Measurements from ENCODE around the gene TBC1D22A. TPM values are rescaled to one million over a fixed set of nuclear protein-coding genes. Genes with fewer than 3 reads are reported as not detected.

The TBC1D22A gene
- total RNA-seq, 1 experiment from 2014 or later = 20.9 TPM

DNA sequence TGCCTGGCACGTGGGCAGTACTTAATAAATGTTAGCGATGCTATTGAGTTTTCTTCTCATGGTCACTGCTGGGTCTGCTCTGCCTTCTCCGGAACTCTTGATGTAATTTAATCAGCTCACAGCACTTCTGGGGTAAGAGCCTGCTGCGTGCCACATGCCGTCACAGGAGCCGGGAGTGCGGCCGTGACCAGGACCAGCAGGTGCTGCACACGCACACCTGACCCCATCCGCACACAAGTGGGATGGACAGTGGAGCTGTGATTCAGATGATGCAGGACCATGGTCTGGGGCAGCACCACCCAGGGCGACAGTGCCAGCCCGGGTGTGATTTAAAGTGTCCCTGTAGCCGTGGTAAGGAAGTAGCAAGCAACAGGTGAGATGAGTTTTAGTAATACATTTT lies 61.2 kb downstream of the TBC1D22A start:
- no peak for TF ChIP-seq ZFX (IDR thresholded peaks at IDR 0.05)
- Histone ChIP-seq H3K36me3 (ENCODE audit: control insufficient read depth in 1 of 2, insufficient read depth in 2 of 2, low read length in 2 of 2) (no peaks in the 10 kb centered on the region), H4K20me1 (ENCODE audit: insufficient read depth) (no peaks in the 10 kb centered on the region), H3K27me3 (ENCODE audit: insufficient read depth, low read length) (no peaks in the 10 kb centered on the region), H3K27ac (ENCODE audit: low read depth, low read length) (no peak overlapping the region), H3K4me3 (replicated peaks in 1 of 2; ENCODE audit: low read depth in 1 of 2, low read length in 2 of 2) (no peak overlapping the region), H3K9me2 (ENCODE audit: insufficient read depth) (no peaks in the 10 kb centered on the region), H3K4me2 (ENCODE audit: low read length) (no peak overlapping the region), H3K79me2 (ENCODE audit: insufficient read depth, low read length) (peaks cover 11% of the 10 kb centered on the region), H2AFZ (ENCODE audit: low read depth, low read length, poor library complexity, severe bottlenecking) (no peak overlapping the region), H3K9ac (ENCODE audit: low read length) (no peak overlapping the region), H3K4me1 (ENCODE audit: control insufficient read depth in 1 of 2, insufficient read depth in 2 of 2, low read length in 2 of 2) (peaks cover 0 to 3% of the 10 kb centered on the region in 2 experiments; a peak in 1 of 4 replicates), H3K9me3 (ENCODE audit: control insufficient read depth in 1 of 2, insufficient read depth in 1 of 2, low read depth in 1 of 2, low read length in 2 of 2) (no peaks in the 10 kb centered on the region)
- POLR2A ChIA-PET = no interaction called here
- BruUV-seq (replicated peaks) = no TSS peak
- CTCF ChIA-PET = no interaction called here
- intact Hi-C loops (cut with micrococcal nuclease) = no loop called here
- no peak for ATAC-seq
- DNase-seq (ENCODE audit: low read depth, low spot score) = no peak
- RAD21 ChIA-PET (ENCODE audit: low non-redundant PET in 1 of 2, low total read pairs in 2 of 2, uncharacterized antibody in 2 of 2, unreplicated experiment in 2 of 2) = no interaction called here

DNA sequence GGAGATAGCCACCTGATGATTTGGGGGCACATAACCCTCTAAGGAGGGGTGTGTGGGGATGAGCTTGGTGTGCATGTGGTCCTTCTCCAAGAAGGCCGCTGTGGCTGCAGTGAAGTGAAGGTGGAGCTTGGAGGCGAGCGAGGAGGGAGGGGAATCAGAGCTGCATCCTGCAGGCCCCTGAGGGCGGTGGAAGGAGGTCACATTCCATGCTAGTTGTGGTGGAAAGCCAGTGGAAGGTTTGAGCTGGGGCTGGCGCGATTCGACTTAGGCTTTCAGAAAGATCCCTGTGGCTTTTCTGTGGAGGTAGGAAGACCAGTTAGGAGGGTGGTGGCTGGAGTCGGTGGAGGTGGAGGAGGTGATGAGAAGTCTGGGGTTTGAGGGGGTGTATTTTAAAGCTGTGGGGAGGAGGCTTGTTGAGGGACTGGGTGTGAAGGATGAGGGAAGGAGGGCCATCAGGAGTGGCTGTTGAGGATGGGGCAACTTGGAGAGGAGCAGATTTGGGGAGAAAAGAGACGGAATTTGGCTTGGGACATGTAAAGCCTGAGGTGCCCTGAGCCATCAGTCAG lies 62.0 kb downstream of the TBC1D22A start:
- H3K4me2 ChIP-seq (ENCODE audit: low read length) = no peak overlapping the region
- H3K27me3 ChIP-seq (ENCODE audit: insufficient read depth, low read length) = no peaks in the 10 kb centered on the region
- no TSS peak for BruUV-seq (replicated peaks)
- POLR2A ChIA-PET = no interaction called here
- peaks cover 13% of the 10 kb centered on the region for H3K79me2 ChIP-seq (ENCODE audit: insufficient read depth, low read length)
- TF ChIP-seq POLR2AphosphoS5 (IDR thresholded peaks at IDR 0.05; ENCODE audit: low read depth, low read length) = no peak
- TF ChIP-seq, protein P1, sequence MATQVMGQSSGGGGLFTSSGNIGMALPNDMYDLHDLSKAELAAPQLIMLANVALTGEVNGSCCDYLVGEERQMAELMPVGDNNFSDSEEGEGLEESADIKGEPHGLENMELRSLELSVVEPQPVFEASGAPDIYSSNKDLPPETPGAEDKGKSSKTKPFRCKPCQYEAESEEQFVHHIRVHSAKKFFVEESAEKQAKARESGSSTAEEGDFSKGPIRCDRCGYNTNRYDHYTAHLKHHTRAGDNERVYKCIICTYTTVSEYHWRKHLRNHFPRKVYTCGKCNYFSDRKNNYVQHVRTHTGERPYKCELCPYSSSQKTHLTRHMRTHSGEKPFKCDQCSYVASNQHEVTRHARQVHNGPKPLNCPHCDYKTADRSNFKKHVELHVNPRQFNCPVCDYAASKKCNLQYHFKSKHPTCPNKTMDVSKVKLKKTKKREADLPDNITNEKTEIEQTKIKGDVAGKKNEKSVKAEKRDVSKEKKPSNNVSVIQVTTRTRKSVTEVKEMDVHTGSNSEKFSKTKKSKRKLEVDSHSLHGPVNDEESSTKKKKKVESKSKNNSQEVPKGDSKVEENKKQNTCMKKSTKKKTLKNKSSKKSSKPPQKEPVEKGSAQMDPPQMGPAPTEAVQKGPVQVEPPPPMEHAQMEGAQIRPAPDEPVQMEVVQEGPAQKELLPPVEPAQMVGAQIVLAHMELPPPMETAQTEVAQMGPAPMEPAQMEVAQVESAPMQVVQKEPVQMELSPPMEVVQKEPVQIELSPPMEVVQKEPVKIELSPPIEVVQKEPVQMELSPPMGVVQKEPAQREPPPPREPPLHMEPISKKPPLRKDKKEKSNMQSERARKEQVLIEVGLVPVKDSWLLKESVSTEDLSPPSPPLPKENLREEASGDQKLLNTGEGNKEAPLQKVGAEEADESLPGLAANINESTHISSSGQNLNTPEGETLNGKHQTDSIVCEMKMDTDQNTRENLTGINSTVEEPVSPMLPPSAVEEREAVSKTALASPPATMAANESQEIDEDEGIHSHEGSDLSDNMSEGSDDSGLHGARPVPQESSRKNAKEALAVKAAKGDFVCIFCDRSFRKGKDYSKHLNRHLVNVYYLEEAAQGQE (IDR thresholded peaks at IDR 0.05; ENCODE audit: low read depth) = no peak
- TF ChIP-seq, protein P2, sequence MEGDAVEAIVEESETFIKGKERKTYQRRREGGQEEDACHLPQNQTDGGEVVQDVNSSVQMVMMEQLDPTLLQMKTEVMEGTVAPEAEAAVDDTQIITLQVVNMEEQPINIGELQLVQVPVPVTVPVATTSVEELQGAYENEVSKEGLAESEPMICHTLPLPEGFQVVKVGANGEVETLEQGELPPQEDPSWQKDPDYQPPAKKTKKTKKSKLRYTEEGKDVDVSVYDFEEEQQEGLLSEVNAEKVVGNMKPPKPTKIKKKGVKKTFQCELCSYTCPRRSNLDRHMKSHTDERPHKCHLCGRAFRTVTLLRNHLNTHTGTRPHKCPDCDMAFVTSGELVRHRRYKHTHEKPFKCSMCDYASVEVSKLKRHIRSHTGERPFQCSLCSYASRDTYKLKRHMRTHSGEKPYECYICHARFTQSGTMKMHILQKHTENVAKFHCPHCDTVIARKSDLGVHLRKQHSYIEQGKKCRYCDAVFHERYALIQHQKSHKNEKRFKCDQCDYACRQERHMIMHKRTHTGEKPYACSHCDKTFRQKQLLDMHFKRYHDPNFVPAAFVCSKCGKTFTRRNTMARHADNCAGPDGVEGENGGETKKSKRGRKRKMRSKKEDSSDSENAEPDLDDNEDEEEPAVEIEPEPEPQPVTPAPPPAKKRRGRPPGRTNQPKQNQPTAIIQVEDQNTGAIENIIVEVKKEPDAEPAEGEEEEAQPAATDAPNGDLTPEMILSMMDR (IDR thresholded peaks at IDR 0.05 in 2 of 3, conservative IDR thresholded peaks at IDR 0.05 in 1 of 3; ENCODE audit: borderline replicate concordance in 1 of 3, insufficient read depth in 1 of 3, low read depth in 2 of 3, low read length in 2 of 3) = no peak
- TF ChIP-seq ZFX (IDR thresholded peaks at IDR 0.05) = no peak
- TF ChIP-seq TCF7L2 (IDR thresholded peaks at IDR 0.05; ENCODE audit: borderline replicate concordance, extremely low read depth, insufficient read depth, insufficient read length) = no peak
- TF ChIP-seq CBX3 (IDR thresholded peaks at IDR 0.05; ENCODE audit: low read depth) = no peak
- TF ChIP-seq POLR2A (IDR thresholded peaks at IDR 0.05; ENCODE audit: borderline replicate concordance, extremely low read depth, insufficient read depth, insufficient read length) = no peak
- no peak for TF ChIP-seq FOSL1 (IDR thresholded peaks at IDR 0.05; ENCODE audit: low read depth)
- TF ChIP-seq EGR1 (IDR thresholded peaks at IDR 0.05; ENCODE audit: low read depth) = no peak
- no peak for TF ChIP-seq RAD21 (IDR thresholded peaks at IDR 0.05; ENCODE audit: low read depth)
- no peak for TF ChIP-seq SP1 (IDR thresholded peaks at IDR 0.05; ENCODE audit: low read depth)
- TF ChIP-seq, protein P3, sequence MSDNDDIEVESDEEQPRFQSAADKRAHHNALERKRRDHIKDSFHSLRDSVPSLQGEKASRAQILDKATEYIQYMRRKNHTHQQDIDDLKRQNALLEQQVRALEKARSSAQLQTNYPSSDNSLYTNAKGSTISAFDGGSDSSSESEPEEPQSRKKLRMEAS (IDR thresholded peaks at IDR 0.05) = no peak
- no peak for TF ChIP-seq JUND (IDR thresholded peaks at IDR 0.05)
- no peak for TF ChIP-seq ELF1 (IDR thresholded peaks at IDR 0.05; ENCODE audit: borderline replicate concordance, low read depth)
- H3K27ac ChIP-seq (ENCODE audit: low read depth, low read length) = no peak overlapping the region
- no peak overlapping the region for H2AFZ ChIP-seq (ENCODE audit: low read depth, low read length, poor library complexity, severe bottlenecking)
- peaks cover 3 to 11% of the 10 kb centered on the region in 2 experiments; a peak in 3 of 4 replicates for H3K4me1 ChIP-seq (ENCODE audit: control insufficient read depth in 1 of 2, insufficient read depth in 2 of 2, low read length in 2 of 2)
- DNase-seq (ENCODE audit: low read depth, low spot score) (no peak), ATAC-seq (no peak)
- intact Hi-C loops (cut with micrococcal nuclease) = no loop called here
- no peaks in the 10 kb centered on the region for H3K36me3 ChIP-seq (ENCODE audit: control insufficient read depth in 1 of 2, insufficient read depth in 2 of 2, low read length in 2 of 2)
- H3K9me2 ChIP-seq (ENCODE audit: insufficient read depth) = no peaks in the 10 kb centered on the region
- RAD21 ChIA-PET (ENCODE audit: low non-redundant PET in 1 of 2, low total read pairs in 2 of 2, uncharacterized antibody in 2 of 2, unreplicated experiment in 2 of 2) = no interaction called here
- no peak overlapping the region for H3K4me3 ChIP-seq (replicated peaks in 1 of 2; ENCODE audit: low read depth in 1 of 2, low read length in 2 of 2)
- no peaks in the 10 kb centered on the region for H4K20me1 ChIP-seq (ENCODE audit: insufficient read depth)
- CTCF ChIA-PET = no interaction called here
- no peaks in the 10 kb centered on the region for H3K9me3 ChIP-seq (ENCODE audit: control insufficient read depth in 1 of 2, insufficient read depth in 1 of 2, low read depth in 1 of 2, low read length in 2 of 2)
- no peak overlapping the region for H3K9ac ChIP-seq (ENCODE audit: low read length)
